ENCODE measurements around the gene DIP2C. TPM values are rescaled to one million over a fixed set of nuclear protein-coding genes. Genes with fewer than 3 reads are reported as not detected.
A peak's percentile ranks its signal among the peaks of the same experiment; 100 is the strongest.

DIP2C gene
- 22.6 TPM for total RNA-seq
- polyA plus RNA-seq (ENCODE audit: insufficient read depth, low read depth, low replicate concordance), result 6.2 TPM
- long read RNA-seq, donor 1, result 0 reads
- long read RNA-seq, donor 2, partial matches to known transcripts, result 13 of 13 reads
- long read RNA-seq, donor 2, other reads (novel, unspliced or antisense), result 0 of 13 reads
- long read RNA-seq, donor 3, result 0 reads
- long read RNA-seq, donor 4, full-length matches to known transcripts, result 3 of 3 reads
- long read RNA-seq, donor 4, partial matches to known transcripts, result 0 of 3 reads
- long read RNA-seq, donor 4, other reads (novel, unspliced or antisense), result 0 of 3 reads
- long read RNA-seq, donor 5, result 0 reads
- long read RNA-seq, donor 6, result 0 reads
- long read RNA-seq, donor 7, partial matches to known transcripts, result 3 of 12 reads
- long read RNA-seq, donor 7, other reads (novel, unspliced or antisense), result 9 of 12 reads
- long read RNA-seq, donor 8, partial matches to known transcripts, result 10 of 10 reads
- long read RNA-seq, donor 8, other reads (novel, unspliced or antisense), result 0 of 10 reads
- long read RNA-seq, donor 9, result 0 reads
- long read RNA-seq, donor 10, result 0 reads

GRCh38 chr10:689452-690371 lies at the start of gene DIP2C:
Gene DIP2C, minus strand, starts transcription at chr10:689668. Its CDS starts 90 bp downstream, at chr10:689578.
- Histone ChIP-seq H3K9ac (ENCODE audit: low read length in 3 of 3) (peak within 1 kb of the TSS; percentile 43 to 86 (median 82)), H3K4me3 (ENCODE audit: low read length in 3 of 3) (peak within 1 kb of the TSS; percentile 66 to 80 (median 78)), H3K27ac (ENCODE audit: low read depth in 2 of 2, low read length in 2 of 2) (peak within 1 kb of the TSS; percentile 82 to 89), H3K36me3 (ENCODE audit: control insufficient read depth in 2 of 3, insufficient read depth in 3 of 3, low read length in 3 of 3) (no peaks in the 10 kb centered on the region), H3K27me3 (ENCODE audit: control insufficient read depth, insufficient read depth, low read length) (no peaks in the 10 kb centered on the region), H3K4me1 (ENCODE audit: control insufficient read depth in 2 of 3, insufficient read depth in 2 of 3, low read depth in 1 of 3, low read length in 3 of 3) (peaks cover 0 to 13% (median 10%) of the 10 kb centered on the region in 3 donors), H3K9me3 (ENCODE audit: control insufficient read depth in 2 of 3, insufficient read depth in 1 of 3, low read length in 3 of 3) (no peaks in the 10 kb centered on the region)
- FAIRE-seq (no peak), DNase-seq (peak; percentile 70 to 92 (median 85))
- TF ChIP-seq CTCF (IDR thresholded peaks at IDR 0.05; ENCODE audit: borderline replicate concordance, extremely low read depth, insufficient read depth), result no peak
- intact Hi-C loops (cut with DNase I), result no loop called here

GRCh38 chr10:734481-734880 lies 45.0 kb upstream of the DIP2C start:
- Histone ChIP-seq H3K27ac (ENCODE audit: low read depth in 2 of 2, low read length in 2 of 2) (no peak overlapping the region), H3K36me3 (ENCODE audit: control insufficient read depth in 2 of 3, insufficient read depth in 3 of 3, low read length in 3 of 3) (no peaks in the 10 kb centered on the region), H3K27me3 (ENCODE audit: control insufficient read depth, insufficient read depth, low read length) (no peaks in the 10 kb centered on the region), H3K4me1 (ENCODE audit: control insufficient read depth in 2 of 3, insufficient read depth in 2 of 3, low read depth in 1 of 3, low read length in 3 of 3) (no peaks in the 10 kb centered on the region), H3K9me3 (ENCODE audit: control insufficient read depth in 2 of 3, insufficient read depth in 1 of 3, low read length in 3 of 3) (no peaks in the 10 kb centered on the region), H3K4me3 (ENCODE audit: low read length in 3 of 3) (no peak overlapping the region), H3K9ac (ENCODE audit: low read length in 3 of 3) (no peak overlapping the region)
- TF ChIP-seq CTCF (IDR thresholded peaks at IDR 0.05; ENCODE audit: borderline replicate concordance, extremely low read depth, insufficient read depth), result no peak
- intact Hi-C loops (cut with DNase I), result no loop called here
- DNase-seq (no peak), FAIRE-seq (no peak)

- no peaks in the 10 kb centered on the region for H3K36me3 ChIP-seq (ENCODE audit: control insufficient read depth in 2 of 3, insufficient read depth in 3 of 3, low read length in 3 of 3)
- TF ChIP-seq CTCF (IDR thresholded peaks at IDR 0.05; ENCODE audit: borderline replicate concordance, extremely low read depth, insufficient read depth), result no peak
- intact Hi-C loops (cut with DNase I), result no loop called here
- no peak overlapping the region for H3K9ac ChIP-seq (ENCODE audit: low read length in 3 of 3)
- no peaks in the 10 kb centered on the region for H3K9me3 ChIP-seq (ENCODE audit: control insufficient read depth in 2 of 3, insufficient read depth in 1 of 3, low read length in 3 of 3)
- no peaks in the 10 kb centered on the region for H3K4me1 ChIP-seq (ENCODE audit: control insufficient read depth in 2 of 3, insufficient read depth in 2 of 3, low read depth in 1 of 3, low read length in 3 of 3)
- FAIRE-seq (no peak), DNase-seq (no peak)
- H3K4me3 ChIP-seq (ENCODE audit: low read length in 3 of 3), result no peak overlapping the region
- H3K27ac ChIP-seq (ENCODE audit: low read depth in 2 of 2, low read length in 2 of 2), result no peak overlapping the region
- H3K27me3 ChIP-seq (ENCODE audit: control insufficient read depth, insufficient read depth, low read length), result no peaks in the 10 kb centered on the region
Measured at GRCh38 chr10:733086-733485, 43.6 kb upstream of the DIP2C start.

Data from kidney (tissue), 22 donors.